ENCODE measurements around the gene SETD2. TPM values are rescaled to one million over a fixed set of nuclear protein-coding genes. Genes with fewer than 3 reads are reported as not detected.

The SETD2 gene
- total RNA-seq, 1 experiment from 2014 or later = 47.7 TPM

DNA sequence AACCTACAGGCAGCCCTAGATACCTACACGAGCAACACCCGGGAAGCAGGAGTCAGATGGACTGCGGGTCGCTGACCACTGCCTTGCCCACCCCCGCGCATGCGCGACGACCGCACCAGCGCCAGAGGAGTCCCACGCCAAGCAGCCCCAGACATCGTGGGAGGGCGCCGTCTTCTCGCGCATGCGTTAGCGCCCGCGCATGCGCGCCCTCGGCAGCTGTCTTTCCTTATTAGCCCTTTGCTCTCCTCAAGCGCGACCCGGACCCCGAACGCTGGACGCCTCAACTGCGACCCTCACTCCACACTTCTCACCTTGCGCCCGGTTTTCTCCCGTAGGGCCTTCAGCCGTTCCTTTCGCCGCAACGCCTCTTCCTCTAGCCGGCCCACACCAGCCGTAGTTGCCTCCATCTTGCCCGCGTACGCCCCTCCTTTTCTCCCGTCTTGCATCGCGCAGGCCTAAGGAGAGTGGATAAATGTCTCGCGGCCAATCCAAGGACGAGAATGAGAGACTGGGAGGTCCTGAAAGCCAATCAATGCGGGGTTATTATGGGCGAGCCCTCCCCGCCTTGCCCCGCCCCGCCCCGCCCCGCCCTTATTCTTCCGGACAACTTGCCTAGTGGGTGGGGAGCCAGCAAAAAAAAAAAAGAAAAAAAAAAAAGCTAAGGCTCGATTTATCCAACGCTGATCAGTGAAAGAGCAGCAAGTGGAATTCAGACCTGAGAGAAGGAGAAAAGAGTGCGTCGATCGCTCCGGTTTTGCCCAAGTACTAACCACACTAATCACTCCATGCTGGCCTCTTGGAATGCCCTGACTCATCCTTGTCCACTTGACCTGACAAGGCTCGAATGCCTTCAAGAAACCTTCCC lies 187.4 kb downstream of the SETD2 start, which contains the start of gene CCDC12:
Gene CCDC12 (minus strand): TSS at position 420 of the 865 bp plus-strand sequence. CDS start 13 bp downstream, at position 407.
- no TSS peak for BruUV-seq (replicated peaks)
- POLR2A ChIA-PET (ENCODE audit: unreplicated experiment) = interaction anchor here (0.5 to 0.7 kb wide), 17 partner anchors 8 to 808 kb away, joined by 3 to 23 read pairs (median 6); partner anchors contain the start of gene PTPN23
- no peaks in the 10 kb centered on the region for H3K27me3 ChIP-seq (ENCODE audit: insufficient read depth, low read depth)
- CTCF ChIA-PET = interaction anchor here (0.6 to 0.7 kb wide), 5 partner anchors 29 to 47 kb away, joined by 4 to 8 read pairs (median 5); no protein-coding TSS in a partner anchor
- H3F3A ChIP-seq (ENCODE audit: insufficient read depth, low read depth) = peaks cover 17% of the 10 kb centered on the region
- no peaks in the 10 kb centered on the region; the same call in 1 of the 2 replicates for H3K36me3 ChIP-seq (ENCODE audit: low read depth)
- peak within 1 kb of the TSS; percentile 88 for H3K4me3 ChIP-seq
- peak within 1 kb of the TSS; percentile 76 for H3K4me2 ChIP-seq
- peaks cover 39% of the 10 kb centered on the region for H3K4me1 ChIP-seq (replicated peaks; ENCODE audit: insufficient read depth)
- TF ChIP-seq EZH2 (IDR thresholded peaks at IDR 0.05; ENCODE audit: low read depth) (no peak), CTCF (conservative IDR thresholded peaks at IDR 0.05) (no peak)
- intact Hi-C loops (cut with micrococcal nuclease; ENCODE audit: unreplicated experiment) = loop anchor here (1.0 to 2.0 kb wide), 2 partner anchors 16 to 284 kb away; partner anchors contain the start of gene ALS2CL
- DNase-seq = peak; percentile 94 to 97
- H3K9me2 ChIP-seq (ENCODE audit: insufficient read depth) = no peaks in the 10 kb centered on the region
- peak within 1 kb of the TSS; percentile 83 for H2AFZ ChIP-seq
- H3K79me2 ChIP-seq (ENCODE audit: low read depth) = peaks cover 61% of the 10 kb centered on the region
- peaks cover 33% of the 10 kb centered on the region for H4K20me1 ChIP-seq (ENCODE audit: insufficient read depth)
- H3K9me3 ChIP-seq (ENCODE audit: insufficient read depth, low read depth) = no peaks in the 10 kb centered on the region
- H3K27ac ChIP-seq = peak within 1 kb of the TSS; percentile 62

GRCh38 chr3:46974421-46975171 lies 189.3 kb downstream of the SETD2 start:
- peaks cover 12% of the 10 kb centered on the region for H3F3A ChIP-seq (ENCODE audit: insufficient read depth, low read depth)
- peak overlapping the region; percentile 76 for H3K4me2 ChIP-seq
- H3K27me3 ChIP-seq (ENCODE audit: insufficient read depth, low read depth) = no peaks in the 10 kb centered on the region
- ChIA-PET CTCF (no interaction called here), POLR2A (ENCODE audit: unreplicated experiment) (no interaction called here)
- H3K79me2 ChIP-seq (ENCODE audit: low read depth) = peaks cover 67% of the 10 kb centered on the region
- no peak for DNase-seq
- no TSS peak for BruUV-seq (replicated peaks)
- intact Hi-C loops (cut with micrococcal nuclease; ENCODE audit: unreplicated experiment) = no loop called here
- no peaks in the 10 kb centered on the region; the same call in 1 of the 2 replicates for H3K36me3 ChIP-seq (ENCODE audit: low read depth)
- H3K9me2 ChIP-seq (ENCODE audit: insufficient read depth) = no peaks in the 10 kb centered on the region
- peaks cover 51% of the 10 kb centered on the region for H4K20me1 ChIP-seq (ENCODE audit: insufficient read depth)
- no peak overlapping the region for H2AFZ ChIP-seq
- H3K4me1 ChIP-seq (replicated peaks; ENCODE audit: insufficient read depth) = peaks cover 26% of the 10 kb centered on the region
- no peak overlapping the region for H3K27ac ChIP-seq
- no peaks in the 10 kb centered on the region for H3K9me3 ChIP-seq (ENCODE audit: insufficient read depth, low read depth)
- TF ChIP-seq CTCF (conservative IDR thresholded peaks at IDR 0.05) (no peak), EZH2 (IDR thresholded peaks at IDR 0.05; ENCODE audit: low read depth) (no peak)
- peak overlapping the region; percentile 88; the same call in 1 of the 2 replicates for H3K4me3 ChIP-seq

- ChIA-PET POLR2A (ENCODE audit: unreplicated experiment) (no interaction called here), CTCF (no interaction called here)
- H3F3A ChIP-seq (ENCODE audit: insufficient read depth, low read depth) = peaks cover 7% of the 10 kb centered on the region
- H3K9me3 ChIP-seq (ENCODE audit: insufficient read depth, low read depth) = no peaks in the 10 kb centered on the region
- no peaks in the 10 kb centered on the region for H3K9me2 ChIP-seq (ENCODE audit: insufficient read depth)
- no peaks in the 10 kb centered on the region; the same call in 1 of the 2 replicates for H3K36me3 ChIP-seq (ENCODE audit: low read depth)
- no TSS peak for BruUV-seq (replicated peaks)
- H3K27ac ChIP-seq = no peak overlapping the region
- peaks cover 10% of the 10 kb centered on the region for H3K4me1 ChIP-seq (replicated peaks; ENCODE audit: insufficient read depth)
- DNase-seq = no peak
- intact Hi-C loops (cut with micrococcal nuclease; ENCODE audit: unreplicated experiment) = no loop called here
- no peak overlapping the region for H3K4me2 ChIP-seq
- H4K20me1 ChIP-seq (ENCODE audit: insufficient read depth) = peaks cover 73% of the 10 kb centered on the region
- no peak overlapping the region for H2AFZ ChIP-seq
- no peaks in the 10 kb centered on the region for H3K27me3 ChIP-seq (ENCODE audit: insufficient read depth, low read depth)
- TF ChIP-seq CTCF (conservative IDR thresholded peaks at IDR 0.05) (no peak), EZH2 (IDR thresholded peaks at IDR 0.05; ENCODE audit: low read depth) (no peak)
- no peak overlapping the region for H3K4me3 ChIP-seq
- H3K79me2 ChIP-seq (ENCODE audit: low read depth) = peaks cover 89% of the 10 kb centered on the region
These were observed 191.5 kb downstream of the SETD2 start for GRCh38 chr3:46972396-46972795.

All from PC-9 (cell line).